GM19023 (cell line): ENCODE measurements around the gene KLHL1.

Experiments used
- ATAC-seq: cut with Tn5 transposase; IDR thresholded peaks from one replicate; pipeline ENCODE4 v1.9.1; 2021; ENCODE audit warnings: mild to moderate bottlenecking, moderate library complexity; ENCODE audit not compliant: unreplicated experiment

The KLHL1 gene

DNA sequence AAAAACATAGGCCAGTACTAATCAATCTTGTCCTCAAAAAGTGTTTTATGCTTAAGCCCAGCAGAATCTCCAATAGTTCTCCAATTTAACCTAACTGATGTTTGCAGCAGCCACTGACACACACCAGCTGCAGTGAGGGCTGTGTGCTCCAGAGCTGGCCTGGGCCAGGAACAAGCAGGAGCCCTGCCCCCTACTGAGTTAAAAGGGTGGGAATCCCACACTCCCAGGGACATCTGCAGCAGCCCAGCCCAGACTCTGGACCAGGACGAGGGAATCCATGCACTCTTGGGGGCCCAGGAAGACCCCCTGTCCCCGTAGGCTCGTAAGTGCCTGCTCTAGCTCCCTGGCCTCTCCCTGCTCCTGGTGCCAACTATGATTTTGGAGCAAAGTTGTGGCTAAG is 92.1 kb downstream of the KLHL1 start:
- no peak for ATAC-seq

DNA sequence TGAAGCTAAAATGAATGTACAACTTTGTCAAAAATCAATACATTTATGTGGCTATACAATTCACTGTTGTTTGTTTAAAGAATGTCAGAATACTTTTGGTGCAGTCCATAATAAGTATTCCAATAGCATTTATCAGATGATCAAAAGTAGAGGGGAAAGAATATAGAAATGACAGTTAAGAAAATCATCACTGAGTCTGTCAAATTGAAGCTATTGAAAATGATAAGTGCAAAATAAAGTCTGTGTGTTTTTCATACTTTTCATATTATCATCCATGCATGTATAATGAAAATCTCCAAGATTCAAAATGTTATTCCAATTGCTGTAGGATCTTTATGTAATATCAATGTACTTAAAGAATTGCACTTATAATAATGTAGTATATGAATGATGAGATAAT is 93.9 kb downstream of the KLHL1 start:
- ATAC-seq, result no peak

DNA sequence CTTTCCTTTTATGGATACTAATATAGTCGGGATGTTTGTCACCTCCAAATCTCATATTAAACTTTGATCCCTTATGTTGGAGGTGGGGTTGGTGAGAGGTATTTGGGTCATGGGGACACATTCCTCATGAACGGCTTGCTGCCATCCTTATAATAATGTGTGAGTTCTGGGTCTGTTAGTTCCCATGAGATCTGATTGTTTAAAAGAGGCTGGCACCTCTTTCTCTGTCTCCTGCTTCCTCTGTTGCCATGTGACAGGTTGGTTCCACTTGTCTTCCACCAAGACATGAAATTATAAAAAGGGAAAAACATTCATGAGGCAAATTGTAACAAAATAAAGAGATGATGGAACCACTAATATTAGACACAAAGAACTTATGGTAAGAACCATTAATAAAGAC is 108.4 kb downstream of the KLHL1 start:
- ATAC-seq, result no peak

DNA sequence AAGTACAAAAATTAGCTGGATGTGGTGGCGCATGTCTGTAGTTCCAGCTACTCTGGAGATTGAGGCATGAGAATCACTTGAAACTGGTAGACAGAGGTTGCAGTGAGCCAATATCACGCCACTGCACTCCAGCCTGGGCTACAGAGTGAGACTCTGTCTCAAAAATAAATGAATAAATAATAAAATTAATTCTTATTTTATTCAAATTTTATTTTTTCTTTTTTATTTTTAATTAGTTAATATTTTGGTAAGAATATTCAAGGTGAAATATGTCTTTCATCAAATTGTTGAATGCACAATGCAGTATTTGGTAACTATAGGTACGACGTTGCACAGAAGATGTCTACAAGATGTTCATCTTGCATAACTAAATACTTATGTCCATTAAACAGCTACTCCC is 111.2 kb downstream of the KLHL1 start:
- ATAC-seq, result no peak

DNA sequence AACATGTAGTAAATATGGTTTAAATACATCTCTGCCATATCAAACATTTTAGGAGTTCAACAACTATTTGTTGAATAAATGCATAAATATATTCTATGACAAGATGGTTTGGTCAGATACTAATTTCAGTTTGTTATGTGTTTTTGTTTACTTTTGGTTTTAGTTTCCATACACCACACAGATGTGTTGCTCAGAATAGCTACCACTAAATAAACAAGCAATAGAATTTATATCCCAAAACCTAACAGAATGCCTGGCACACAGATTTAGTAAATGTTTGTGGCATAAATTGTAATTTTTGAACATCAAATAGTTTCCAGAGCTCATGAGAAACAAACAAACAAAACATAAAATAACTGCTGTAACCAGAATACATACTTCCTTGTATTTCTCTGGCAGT is 127.5 kb downstream of the KLHL1 start:
- no peak for ATAC-seq

DNA sequence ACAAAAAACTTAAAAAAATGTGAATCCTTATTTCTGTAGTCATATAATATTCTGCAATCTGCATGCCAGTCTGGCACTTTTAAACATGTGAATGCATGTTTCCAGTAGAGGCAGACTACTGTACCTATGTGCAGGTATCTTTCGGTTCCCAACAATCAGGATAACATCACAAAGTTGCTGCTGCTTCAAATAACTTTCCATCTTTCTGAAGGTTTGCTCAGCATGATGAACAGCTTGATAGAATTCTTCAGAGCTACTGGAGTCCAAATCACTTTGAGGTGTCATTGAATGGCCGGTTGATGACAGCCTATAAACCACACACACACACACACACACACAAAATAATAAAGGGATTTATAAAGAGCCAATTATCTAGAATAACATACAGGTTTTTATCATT is 132.8 kb downstream of the KLHL1 start:
- ATAC-seq, result no peak

DNA sequence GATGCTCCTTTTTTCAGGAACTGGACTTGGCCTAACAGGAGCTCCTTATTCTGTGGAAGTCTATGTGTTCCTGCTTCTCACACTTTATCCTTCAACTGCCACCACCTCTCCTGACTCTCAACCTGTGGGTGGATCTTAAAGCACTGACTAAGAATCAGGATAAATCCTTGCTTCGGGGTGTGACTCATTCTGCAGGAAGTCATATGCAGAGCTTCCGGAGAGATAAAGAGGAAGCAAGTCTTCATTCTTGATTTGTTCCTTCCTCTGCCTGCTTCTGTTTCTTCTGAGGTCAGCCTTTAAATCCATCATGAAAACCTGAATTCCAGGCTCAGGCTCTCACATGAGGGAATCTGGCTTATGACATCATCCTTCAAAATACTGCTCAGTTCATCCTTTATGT is 137.7 kb downstream of the KLHL1 start:
- no peak for ATAC-seq

DNA sequence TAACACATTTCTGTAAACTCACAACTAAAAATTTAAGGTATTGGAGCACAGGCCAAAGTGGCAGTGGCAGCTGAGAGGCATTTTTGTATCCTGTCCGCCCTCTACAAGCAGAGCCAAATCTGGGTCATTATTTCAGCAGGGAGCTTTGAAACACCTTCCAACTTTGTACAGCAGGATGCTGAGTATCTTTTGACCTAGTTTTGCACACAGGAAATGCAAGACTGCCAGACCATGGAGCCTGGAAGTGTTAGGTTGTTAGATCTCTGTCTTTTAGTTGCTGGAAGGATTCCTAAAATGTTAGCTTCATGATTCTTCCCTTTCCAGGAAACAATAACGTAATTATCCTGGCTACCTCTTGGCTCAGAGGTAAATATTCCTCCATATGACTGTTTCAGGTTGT is 149.2 kb downstream of the KLHL1 start:
- no peak for ATAC-seq

DNA sequence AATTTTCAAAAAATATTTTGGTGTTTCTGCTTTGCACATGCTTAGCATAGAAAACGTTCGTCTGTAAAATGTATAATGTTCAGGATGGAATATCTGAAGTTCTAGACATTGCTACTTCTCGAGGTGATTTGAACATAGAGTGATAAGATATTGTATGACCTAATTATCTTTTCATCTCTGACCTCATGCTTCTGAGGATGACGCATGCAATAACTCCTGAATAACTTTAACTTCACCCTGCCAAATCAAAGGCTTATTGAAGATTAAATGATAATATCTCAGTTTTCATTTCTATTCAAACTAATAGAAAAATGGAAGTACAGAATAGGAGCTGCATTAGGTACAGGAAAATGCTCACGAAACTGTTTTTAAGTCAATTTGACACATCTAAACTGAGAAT is 151.4 kb downstream of the KLHL1 start:
- no peak for ATAC-seq

DNA sequence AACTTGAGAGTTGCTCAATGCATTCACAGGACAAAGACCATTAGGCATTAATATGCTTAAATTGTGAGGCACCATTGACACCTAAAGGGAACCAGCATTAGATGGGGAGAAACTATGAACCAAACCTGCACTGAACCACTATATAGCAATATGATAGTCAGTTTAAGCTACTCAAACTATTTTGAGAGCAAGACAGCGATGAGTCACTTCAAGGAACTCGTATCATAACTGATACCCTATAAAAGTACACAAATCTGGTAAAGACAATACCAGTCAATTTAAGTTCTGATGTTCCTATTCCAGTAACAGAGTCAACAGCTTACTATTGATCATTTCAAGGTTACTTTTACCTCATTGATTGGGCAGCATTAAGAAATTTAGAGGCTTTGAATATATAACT is 151.9 kb downstream of the KLHL1 start:
- ATAC-seq, result no peak

DNA sequence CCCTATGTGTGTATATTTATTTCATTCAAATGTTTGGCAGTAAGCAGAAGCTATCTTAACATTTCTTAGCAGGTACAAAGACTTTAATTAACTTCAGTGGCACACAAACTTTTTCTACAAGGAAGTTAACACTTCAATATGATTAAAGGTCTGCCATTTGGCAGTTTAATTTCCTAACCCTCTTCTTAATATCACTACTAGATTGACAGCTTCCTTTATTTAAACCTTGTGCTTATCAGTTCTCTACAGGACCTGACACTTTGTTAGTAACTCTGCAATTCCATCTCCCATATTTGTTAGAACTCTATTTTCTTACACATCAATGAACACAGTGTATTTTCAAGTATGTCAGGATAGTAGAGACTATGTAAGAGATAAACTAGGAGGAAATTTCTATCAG is 153.0 kb downstream of the KLHL1 start:
- ATAC-seq, result no peak

DNA sequence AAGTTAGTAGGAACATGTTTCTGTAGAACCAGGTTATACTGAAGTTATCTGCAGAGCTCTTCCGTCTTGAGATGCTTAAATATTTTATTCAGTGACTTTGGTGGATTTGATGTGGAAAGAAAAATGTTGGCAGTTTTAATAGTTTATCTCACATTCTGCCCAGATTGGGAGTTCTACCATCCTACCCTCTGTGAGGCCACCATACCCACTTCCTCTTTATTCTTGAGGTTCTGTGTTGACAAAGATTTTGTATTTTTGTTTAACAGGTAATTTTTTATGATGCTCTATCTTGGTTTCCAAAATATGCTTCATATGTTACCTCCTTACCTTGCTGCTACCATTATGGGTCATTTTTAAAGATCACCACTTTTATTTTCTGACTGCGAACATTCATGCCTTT is 156.8 kb downstream of the KLHL1 start:
- ATAC-seq, result no peak

DNA sequence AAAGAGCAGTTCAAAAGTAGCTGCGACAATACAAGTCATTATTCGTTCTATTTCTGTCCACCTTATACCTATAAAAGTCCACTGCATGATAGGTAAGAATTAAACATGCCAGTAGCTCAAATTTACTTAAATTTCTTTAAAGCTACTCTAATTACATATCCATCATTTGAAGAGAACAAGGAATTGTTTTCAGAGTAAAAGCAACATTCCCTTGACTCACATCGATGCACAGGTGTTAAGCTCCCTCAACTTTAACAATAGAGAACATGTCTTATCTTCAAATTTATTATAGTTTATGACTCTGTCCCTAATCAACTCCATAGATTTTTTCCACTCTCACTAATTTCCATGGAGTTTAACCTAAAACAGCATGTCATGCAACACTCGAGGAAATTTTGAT is 158.1 kb downstream of the KLHL1 start:
- ATAC-seq, result no peak

DNA sequence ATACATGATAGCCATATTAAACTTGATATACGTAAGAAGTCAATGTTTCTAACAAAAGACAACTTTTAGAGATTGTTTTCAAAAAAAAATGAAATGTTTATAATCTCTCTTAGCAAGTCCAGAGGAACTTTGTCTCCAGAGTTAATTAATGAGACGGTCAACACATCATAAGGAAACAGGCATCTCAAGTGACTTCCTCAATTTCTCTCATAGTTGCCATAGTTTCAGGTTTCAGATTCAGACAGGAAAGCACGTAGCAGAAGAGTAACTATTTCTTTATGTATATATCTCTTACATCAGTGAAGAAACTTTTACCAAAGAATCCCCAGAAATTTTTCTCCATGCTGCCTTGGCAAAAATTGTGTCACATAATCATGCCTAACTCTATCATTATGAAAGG is 160.2 kb downstream of the KLHL1 start:
- ATAC-seq, result peak; percentile 94

DNA sequence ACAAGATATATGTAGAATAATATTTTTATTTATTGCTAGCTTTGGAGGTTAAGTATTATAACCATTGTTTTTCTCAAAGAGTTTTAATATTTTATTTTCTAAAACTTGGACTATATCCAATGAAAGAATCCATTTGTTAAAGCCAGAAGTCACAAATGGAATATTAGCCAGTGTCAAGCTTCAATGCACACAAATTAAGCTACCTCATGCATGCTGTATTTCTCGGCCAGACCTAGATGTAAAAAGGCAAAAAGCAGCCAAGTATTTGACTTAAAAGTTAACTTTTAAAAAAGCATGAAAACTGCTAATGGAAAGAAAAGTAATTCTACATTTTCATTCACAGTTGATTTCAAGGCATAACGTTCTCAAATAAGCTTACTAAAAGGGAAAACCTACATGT is 160.7 kb downstream of the KLHL1 start:
- ATAC-seq, result no peak

DNA sequence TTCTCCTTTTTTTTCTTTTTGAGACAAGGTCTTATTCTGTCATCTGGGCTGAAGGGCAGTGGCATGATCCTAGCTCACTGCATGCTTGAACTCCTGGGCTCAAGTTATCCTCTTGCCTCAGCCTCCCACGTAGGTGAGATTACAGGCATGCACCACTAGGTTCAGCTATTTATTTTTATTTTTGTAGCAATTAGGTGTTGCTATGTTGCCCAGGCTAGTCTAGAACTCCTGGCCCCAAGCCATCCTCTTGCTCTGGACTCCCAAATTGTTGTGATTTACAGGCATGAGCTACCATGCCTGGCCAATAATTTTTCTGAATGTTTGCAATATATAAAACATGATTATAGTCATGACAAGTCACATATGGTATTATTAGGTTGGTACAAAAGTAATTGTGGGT is 161.7 kb downstream of the KLHL1 start:
- ATAC-seq, result no peak

DNA sequence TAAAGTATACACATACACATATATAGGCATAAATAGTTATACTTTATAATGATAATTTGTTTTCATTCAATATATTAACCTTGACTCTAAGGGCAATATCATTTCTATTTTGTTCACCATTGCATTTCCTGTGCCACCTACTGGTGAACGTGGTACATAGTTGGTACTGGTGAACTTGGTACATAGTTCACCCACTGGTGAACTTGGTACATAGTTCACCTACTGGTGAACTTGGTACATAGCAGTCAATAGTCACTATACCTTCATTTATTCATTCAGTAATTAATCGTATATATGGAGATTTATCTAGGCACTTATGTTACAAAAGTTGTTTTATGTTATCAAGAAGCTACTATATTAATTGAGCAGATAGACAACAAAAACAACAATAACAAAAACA is 173.2 kb downstream of the KLHL1 start:
- peak; percentile 87 for ATAC-seq

DNA sequence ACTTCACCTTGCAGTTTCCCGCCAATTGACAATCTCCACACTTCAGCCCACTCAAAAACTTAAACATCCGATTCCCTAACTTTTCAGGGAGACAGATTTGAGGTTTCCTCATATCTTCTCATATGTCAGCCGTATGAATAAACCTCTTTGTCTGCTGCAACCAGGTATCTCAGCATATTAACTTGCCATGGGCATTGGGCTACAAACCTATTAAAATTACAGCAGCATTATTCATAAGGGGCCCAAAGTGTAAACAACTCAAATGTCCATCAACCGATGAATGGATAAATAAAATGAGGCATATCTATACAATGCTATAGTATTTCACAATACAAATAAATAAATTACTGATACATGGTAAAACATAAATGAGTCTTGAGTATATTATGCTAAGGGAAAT is 180.0 kb downstream of the KLHL1 start:
- ATAC-seq, result no peak

DNA sequence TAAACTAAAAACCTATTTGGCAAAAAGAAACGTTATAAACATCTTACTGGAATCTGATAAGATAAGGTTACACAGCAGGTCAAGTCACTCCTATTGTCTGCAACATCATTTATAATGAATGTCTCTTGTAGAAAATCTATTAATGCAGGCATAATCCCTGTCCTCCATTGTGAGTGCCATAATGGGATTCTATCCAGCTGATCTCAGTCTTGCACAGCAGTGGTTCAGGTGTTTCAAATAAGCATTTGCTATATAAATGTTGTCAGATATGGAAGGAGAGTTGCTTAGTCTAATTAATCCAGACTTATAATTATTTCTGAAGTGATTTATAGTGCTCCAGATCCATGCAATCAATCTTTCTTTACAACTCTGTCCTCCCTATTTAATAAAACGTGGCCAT is 187.1 kb downstream of the KLHL1 start:
- no peak for ATAC-seq

DNA sequence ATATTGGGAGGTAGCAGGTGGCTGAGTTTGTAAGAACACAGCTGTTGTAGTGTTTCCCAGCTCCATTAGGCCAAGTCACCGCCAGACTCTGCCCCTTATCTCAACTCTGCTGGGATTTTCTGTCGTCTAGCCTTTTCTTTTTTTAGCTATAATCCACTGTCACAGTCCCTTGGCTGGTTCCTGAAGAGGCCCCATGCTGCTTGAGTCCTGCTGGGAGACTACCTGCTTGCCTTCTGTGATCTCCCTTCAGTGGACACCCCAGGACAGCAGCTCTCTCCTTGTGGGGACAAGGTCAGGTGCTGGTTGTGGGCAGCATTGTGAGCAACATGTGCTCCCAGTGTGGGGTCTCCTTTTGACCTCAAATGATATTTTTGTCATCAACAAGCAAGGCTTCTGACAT is 195.6 kb downstream of the KLHL1 start:
- ATAC-seq, result no peak

DNA sequence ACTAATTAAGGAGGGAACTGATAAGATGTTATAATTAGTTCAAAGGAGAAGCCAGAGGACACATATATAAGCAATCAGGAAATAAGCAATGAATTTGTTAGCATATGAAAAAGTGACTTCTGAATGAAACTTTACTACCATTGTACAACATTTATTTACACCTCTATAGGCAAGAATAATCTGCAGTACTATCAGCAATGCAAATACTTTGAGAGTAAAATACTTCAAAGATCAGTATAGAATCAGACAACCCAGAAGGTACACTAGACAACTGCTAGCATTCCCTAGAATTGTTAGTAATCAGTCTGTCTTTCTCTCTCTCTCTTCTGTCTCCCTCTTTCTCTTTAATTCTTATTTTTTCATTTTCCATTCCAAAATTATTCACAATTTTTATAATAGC is 197.5 kb downstream of the KLHL1 start:
- ATAC-seq, result no peak

DNA sequence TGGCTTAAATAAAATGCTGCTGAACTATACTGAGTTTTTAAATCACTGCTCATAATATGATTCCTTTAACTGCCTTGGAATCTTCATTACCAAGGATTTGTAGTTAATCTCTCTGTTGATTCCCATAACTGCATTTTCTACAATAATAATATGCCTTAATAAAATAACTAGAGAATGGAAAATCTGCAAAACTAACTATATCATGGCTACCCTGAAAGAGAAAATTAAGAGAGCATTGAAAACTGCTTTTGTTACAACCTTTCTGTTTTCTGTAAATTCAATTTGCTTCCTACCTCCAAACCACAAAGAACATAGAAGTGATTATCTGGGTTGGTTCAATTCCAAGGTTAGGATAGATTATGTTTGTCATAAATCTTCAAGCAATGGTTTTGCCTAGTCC is 203.5 kb downstream of the KLHL1 start:
- ATAC-seq, result no peak

DNA sequence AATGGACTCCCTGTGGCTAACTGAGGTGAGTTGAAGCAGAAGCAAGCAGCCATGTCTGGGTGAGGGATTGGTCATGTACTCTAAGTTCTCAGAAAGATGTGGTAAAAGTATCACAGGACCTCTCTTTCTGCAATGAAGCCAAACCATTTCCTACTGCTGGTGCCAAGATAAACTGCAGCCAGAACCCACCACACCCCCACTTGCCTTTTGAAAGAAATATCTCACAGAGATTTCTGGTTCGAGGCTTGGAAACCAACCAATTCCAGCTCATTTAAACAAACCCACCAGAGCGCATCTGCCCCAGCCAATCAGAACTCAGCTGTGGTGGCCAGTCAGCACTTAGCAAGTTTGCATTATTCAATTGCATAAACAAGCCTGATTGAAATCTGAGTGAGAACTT is 205.2 kb downstream of the KLHL1 start:
- no peak for ATAC-seq

DNA sequence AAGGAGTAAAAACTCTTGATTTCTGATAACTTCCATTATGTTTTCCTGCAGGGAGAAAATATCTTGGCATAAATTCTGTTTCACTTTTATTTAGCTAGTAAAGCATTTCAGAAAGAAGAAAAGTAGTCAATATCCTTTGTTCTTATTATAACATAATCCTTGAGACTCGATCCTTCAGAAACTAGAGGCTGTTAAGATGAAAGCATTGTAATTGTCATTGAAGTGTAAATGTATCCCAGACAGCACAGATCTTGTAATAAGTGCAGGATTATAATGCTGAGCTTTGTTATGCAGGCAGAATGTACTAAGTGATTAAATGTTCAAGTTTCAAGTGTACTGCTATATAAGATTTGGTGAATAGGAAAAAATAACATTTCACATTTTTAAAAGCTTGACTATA is 225.8 kb downstream of the KLHL1 start:
- ATAC-seq, result no peak
